Lower leg skin (tissue), 3 donors: ENCODE data around the gene DTD1.

Source experiments
- CTCF ChIP-seq, 3 donors: fragments of 450-650 bp; IDR thresholded peaks; one replicate each; pipeline ENCODE4 v1.5.1; 2016; ENCODE audit warnings: antibody characterized with exemption in 3 of 3, mild to moderate bottlenecking in 3 of 3, moderate library complexity in 2 of 3
- POLR2A ChIP-seq, 2 donors: fragments of 450-650 bp; IDR thresholded peaks; one replicate each; pipeline ENCODE4 v1.6.1; 2016 to 2017; ENCODE audit warnings: antibody characterized with exemption in 2 of 2, mild to moderate bottlenecking in 1 of 2, moderate library complexity in 1 of 2

DNA sequence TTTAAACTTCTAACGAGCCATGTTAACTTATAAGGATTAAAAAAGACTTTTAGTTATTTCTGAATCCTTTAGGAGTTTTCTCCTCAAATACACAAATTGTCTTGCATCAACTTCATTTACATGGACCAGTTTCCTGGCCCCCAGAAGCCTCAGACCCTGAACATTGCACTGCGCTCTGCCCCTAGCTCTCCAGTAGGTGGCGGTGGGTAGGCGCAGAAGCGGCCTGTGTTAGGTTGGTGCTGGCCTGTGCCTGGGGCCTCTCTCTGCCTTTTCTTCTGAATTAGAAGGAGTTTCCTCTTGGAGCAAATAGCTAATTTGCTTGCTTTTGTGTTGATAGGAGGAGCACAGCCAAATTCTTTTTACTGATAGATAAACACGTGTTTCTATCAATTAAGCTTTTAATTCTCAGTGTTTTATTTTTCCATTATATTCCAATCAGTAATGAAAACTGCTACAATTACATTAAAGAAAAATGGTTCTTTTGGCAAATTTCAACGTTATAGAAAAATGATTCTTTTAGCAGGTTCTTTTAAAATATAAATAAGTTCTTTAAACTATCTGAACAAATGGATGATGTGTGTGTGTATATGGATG, 44.4 kb downstream of the DTD1 start:
- peak in 1 of 3 donors; percentile 35 for TF ChIP-seq CTCF (IDR thresholded peaks at IDR 0.05)
- TF ChIP-seq POLR2A (IDR thresholded peaks at IDR 0.05): no peak
